H1 (cell line): ENCODE measurements around the gene CEP72. TPM values are rescaled to one million over a fixed set of nuclear protein-coding genes. Genes with fewer than 3 reads are reported as not detected.

Experiments used
- CTBP2 ChIP-seq: IDR thresholded peaks from 2 replicates; pipeline ENCODE4 v1.7.0; 2011; ENCODE audit warnings: borderline replicate concordance, mild to moderate bottlenecking, moderate library complexity, mixed read lengths, low read length; ENCODE audit not compliant: insufficient read depth, insufficient read length
- HDAC6 ChIP-seq: IDR thresholded peaks from one replicate; pipeline ENCODE4 v1.7.1; 2012; ENCODE audit warnings: low read depth, mild to moderate bottlenecking, inconsistent platforms, low read length, moderate library complexity
- polyA plus RNA-seq, 7 experiments: library from polyadenylated mRNA; depleted of rRNA in 3 of 7; stranded (reverse) in 5 of 7; unstranded in 2 of 7; fragments of >200 nt in 5 of 7; fragments of 200-250 nt in 2 of 7; gene quantifications; 1 replicate in 5 of 7; 2 replicates in 1 of 7; 4 replicates in 1 of 7; pipeline versions ENCODE4 v1.2.1 to v1.2.3, GENCODE V29; 2011 to 2013; ENCODE audit warnings: missing spikeins in 2 of 7, mixed read lengths in 2 of 7
- total RNA-seq: library from RNA; stranded (reverse); fragmentation: NEBNext Ultra II Directional; extraction: Animal tissue kit (Norgen Biotek cat#: 25700); gene quantifications from 2 replicates; pipeline ENCODE4 v1.2.1, GENCODE V29; 2021
- TF ChIP-seq, protein P1 (sequence below): fragments of 300-600 bp; sonication (generic); IDR thresholded peaks from 2 replicates; pipeline ENCODE4 v1.7.1; 2012; ENCODE audit warnings: low read length, moderate library complexity, mild to moderate bottlenecking, inconsistent platforms; ENCODE audit not compliant: insufficient replicate concordance
- TF ChIP-seq, protein P2 (sequence below): IDR thresholded peaks from 2 replicates; pipeline ENCODE4 v1.6.1; 2012; ENCODE audit warnings: inconsistent platforms

Gene CEP72
- total and polyA plus RNA-seq, 2 of the 8 experiments (the other 6 are each of a cell fraction or from before 2014, with no cell fraction given) = 13.1 to 19.6 TPM

DNA sequence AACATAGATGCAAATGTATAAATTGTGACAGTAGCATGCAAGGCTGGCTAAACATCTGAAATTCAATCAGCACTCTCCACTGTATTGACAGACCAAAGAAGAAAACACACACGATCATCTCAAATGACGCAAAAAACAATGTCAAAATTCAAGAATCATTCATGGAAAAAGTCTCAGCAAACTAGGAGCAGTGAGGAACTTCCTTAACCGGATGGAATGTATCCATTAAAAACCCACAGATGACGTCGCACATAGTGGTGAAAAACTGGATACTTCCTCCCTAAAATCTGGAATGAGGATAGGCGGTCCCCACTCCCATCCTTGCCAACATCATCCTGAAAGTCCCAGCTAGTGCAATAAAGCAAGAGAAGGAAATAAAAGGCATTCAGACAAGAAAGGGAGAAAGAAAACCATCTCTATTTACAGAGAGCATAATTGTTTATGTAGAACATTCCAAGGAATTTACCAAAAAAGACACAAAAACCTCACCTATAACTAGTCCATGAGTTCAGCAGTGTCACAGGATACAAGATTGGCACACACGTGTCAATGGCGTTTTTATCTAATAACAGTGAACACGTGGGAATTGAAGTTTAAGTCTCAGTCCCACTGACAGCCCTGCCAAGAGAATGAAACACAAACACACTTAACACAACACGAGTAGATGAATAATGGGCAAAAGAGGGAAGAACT is 14.1 kb upstream of the CEP72 start (continued):
- TF ChIP-seq, protein P1, sequence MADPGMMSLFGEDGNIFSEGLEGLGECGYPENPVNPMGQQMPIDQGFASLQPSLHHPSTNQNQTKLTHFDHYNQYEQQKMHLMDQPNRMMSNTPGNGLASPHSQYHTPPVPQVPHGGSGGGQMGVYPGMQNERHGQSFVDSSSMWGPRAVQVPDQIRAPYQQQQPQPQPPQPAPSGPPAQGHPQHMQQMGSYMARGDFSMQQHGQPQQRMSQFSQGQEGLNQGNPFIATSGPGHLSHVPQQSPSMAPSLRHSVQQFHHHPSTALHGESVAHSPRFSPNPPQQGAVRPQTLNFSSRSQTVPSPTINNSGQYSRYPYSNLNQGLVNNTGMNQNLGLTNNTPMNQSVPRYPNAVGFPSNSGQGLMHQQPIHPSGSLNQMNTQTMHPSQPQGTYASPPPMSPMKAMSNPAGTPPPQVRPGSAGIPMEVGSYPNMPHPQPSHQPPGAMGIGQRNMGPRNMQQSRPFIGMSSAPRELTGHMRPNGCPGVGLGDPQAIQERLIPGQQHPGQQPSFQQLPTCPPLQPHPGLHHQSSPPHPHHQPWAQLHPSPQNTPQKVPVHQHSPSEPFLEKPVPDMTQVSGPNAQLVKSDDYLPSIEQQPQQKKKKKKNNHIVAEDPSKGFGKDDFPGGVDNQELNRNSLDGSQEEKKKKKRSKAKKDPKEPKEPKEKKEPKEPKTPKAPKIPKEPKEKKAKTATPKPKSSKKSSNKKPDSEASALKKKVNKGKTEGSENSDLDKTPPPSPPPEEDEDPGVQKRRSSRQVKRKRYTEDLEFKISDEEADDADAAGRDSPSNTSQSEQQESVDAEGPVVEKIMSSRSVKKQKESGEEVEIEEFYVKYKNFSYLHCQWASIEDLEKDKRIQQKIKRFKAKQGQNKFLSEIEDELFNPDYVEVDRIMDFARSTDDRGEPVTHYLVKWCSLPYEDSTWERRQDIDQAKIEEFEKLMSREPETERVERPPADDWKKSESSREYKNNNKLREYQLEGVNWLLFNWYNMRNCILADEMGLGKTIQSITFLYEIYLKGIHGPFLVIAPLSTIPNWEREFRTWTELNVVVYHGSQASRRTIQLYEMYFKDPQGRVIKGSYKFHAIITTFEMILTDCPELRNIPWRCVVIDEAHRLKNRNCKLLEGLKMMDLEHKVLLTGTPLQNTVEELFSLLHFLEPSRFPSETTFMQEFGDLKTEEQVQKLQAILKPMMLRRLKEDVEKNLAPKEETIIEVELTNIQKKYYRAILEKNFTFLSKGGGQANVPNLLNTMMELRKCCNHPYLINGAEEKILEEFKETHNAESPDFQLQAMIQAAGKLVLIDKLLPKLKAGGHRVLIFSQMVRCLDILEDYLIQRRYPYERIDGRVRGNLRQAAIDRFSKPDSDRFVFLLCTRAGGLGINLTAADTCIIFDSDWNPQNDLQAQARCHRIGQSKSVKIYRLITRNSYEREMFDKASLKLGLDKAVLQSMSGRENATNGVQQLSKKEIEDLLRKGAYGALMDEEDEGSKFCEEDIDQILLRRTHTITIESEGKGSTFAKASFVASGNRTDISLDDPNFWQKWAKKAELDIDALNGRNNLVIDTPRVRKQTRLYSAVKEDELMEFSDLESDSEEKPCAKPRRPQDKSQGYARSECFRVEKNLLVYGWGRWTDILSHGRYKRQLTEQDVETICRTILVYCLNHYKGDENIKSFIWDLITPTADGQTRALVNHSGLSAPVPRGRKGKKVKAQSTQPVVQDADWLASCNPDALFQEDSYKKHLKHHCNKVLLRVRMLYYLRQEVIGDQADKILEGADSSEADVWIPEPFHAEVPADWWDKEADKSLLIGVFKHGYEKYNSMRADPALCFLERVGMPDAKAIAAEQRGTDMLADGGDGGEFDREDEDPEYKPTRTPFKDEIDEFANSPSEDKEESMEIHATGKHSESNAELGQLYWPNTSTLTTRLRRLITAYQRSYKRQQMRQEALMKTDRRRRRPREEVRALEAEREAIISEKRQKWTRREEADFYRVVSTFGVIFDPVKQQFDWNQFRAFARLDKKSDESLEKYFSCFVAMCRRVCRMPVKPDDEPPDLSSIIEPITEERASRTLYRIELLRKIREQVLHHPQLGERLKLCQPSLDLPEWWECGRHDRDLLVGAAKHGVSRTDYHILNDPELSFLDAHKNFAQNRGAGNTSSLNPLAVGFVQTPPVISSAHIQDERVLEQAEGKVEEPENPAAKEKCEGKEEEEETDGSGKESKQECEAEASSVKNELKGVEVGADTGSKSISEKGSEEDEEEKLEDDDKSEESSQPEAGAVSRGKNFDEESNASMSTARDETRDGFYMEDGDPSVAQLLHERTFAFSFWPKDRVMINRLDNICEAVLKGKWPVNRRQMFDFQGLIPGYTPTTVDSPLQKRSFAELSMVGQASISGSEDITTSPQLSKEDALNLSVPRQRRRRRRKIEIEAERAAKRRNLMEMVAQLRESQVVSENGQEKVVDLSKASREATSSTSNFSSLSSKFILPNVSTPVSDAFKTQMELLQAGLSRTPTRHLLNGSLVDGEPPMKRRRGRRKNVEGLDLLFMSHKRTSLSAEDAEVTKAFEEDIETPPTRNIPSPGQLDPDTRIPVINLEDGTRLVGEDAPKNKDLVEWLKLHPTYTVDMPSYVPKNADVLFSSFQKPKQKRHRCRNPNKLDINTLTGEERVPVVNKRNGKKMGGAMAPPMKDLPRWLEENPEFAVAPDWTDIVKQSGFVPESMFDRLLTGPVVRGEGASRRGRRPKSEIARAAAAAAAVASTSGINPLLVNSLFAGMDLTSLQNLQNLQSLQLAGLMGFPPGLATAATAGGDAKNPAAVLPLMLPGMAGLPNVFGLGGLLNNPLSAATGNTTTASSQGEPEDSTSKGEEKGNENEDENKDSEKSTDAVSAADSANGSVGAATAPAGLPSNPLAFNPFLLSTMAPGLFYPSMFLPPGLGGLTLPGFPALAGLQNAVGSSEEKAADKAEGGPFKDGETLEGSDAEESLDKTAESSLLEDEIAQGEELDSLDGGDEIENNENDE = no peak
- TF ChIP-seq HDAC6 (no peak), CTBP2 (no peak)
- TF ChIP-seq, protein P2, sequence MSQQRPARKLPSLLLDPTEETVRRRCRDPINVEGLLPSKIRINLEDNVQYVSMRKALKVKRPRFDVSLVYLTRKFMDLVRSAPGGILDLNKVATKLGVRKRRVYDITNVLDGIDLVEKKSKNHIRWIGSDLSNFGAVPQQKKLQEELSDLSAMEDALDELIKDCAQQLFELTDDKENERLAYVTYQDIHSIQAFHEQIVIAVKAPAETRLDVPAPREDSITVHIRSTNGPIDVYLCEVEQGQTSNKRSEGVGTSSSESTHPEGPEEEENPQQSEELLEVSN = no peak
